ENCODE results near the gene CERS2.
"Not testable (repeated sequence)": the region's sequence is repeated elsewhere in the genome, so short reads cannot be mapped to it uniquely, and the experiment has no call there.

The CERS2 gene

DNA sequence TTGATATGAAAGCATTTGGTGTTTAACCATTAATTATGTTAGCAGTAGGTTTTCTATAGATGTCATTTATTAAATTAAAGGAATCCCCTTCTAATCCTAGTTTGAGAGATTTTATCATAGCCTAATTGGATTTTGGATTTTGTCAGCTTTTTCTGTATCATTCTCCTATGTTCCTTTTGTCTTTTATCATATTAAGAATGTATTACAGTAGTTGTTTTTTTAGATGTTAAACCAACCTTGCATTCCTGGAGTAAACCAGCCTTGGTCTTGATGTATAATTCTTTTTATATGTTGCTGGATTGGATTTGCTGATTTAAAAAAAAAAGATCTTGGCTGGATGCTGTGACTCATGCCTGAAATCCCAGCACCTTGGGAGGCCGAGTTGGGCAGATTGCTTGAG lies 42.9 kb downstream of the CERS2 start:
- ChIA-PET CTCF (interaction anchor here (1.0 kb wide), 1 partner anchor 9 kb away, joined by 4 read pairs; no protein-coding TSS in a partner anchor), POLR2A (interaction anchor here (0.9 kb wide), 1 partner anchor 34 kb away, joined by 7 read pairs; no protein-coding TSS in a partner anchor)
- no peak overlapping the region for H3K4me3 ChIP-seq (ENCODE audit: low read depth, low read length)
- TF ChIP-seq, protein P1, sequence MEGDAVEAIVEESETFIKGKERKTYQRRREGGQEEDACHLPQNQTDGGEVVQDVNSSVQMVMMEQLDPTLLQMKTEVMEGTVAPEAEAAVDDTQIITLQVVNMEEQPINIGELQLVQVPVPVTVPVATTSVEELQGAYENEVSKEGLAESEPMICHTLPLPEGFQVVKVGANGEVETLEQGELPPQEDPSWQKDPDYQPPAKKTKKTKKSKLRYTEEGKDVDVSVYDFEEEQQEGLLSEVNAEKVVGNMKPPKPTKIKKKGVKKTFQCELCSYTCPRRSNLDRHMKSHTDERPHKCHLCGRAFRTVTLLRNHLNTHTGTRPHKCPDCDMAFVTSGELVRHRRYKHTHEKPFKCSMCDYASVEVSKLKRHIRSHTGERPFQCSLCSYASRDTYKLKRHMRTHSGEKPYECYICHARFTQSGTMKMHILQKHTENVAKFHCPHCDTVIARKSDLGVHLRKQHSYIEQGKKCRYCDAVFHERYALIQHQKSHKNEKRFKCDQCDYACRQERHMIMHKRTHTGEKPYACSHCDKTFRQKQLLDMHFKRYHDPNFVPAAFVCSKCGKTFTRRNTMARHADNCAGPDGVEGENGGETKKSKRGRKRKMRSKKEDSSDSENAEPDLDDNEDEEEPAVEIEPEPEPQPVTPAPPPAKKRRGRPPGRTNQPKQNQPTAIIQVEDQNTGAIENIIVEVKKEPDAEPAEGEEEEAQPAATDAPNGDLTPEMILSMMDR (IDR thresholded peaks at IDR 0.05; ENCODE audit: insufficient read depth, low read length, missing control alignments) = no peak
- no peak for DNase-seq (ENCODE audit: low read depth, low spot score)

DNA sequence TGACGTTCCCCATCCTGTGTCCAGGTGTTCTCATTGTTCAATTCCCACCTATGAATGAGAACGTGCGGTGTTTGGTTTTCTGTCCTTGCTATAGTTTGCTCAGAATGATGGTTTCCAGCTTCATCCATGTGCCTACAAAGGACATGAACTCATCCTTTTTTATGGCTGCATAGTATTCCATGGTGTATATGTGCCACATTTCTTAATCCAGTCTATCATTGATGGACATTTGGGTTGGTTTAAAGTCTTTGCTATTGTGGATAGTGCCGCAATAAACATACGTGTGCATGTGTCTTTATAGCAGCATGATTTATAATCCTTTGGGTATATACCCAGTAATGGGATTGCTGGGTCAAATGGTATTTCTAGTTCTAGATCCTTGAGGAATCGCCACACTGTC lies 45.9 kb downstream of the CERS2 start:
- CTCF ChIA-PET; DNase-seq (ENCODE audit: low read depth, low spot score); H3K4me3 ChIP-seq (ENCODE audit: low read depth, low read length); POLR2A ChIA-PET: not testable (repeated sequence)

DNA sequence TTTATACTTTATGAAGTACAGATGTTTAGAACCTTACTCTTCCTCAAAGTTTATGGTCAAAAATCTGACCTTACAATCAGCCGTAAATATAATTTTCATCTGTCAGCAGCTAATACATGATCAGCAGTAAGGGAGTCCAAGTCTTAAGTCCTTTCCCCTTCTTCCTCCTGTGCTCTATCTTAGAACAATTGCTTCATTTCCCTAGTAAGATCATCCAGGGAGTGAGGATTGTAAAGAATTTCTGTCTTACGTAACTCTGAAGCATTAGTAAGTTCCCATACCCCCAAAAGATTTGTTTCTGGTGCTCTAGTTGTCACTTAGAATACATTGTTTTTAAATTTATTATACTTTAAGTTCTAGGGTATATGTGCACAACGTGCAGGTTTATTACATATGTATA lies 46.3 kb downstream of the CERS2 start:
- no peak for DNase-seq (ENCODE audit: low read depth, low spot score)
- CTCF ChIA-PET = no interaction called here
- POLR2A ChIA-PET = no interaction called here
- no peak overlapping the region for H3K4me3 ChIP-seq (ENCODE audit: low read depth, low read length)
- TF ChIP-seq, protein P1 (IDR thresholded peaks at IDR 0.05; ENCODE audit: insufficient read depth, low read length, missing control alignments) = no peak

- no peak for DNase-seq (ENCODE audit: low read depth, low spot score)
- no peak overlapping the region for H3K4me3 ChIP-seq (ENCODE audit: low read depth, low read length)
- TF ChIP-seq, protein P1 (IDR thresholded peaks at IDR 0.05; ENCODE audit: insufficient read depth, low read length, missing control alignments) = no peak
- CTCF ChIA-PET = no interaction called here
- POLR2A ChIA-PET = no interaction called here
These were observed 47.0 kb downstream of the CERS2 start for GRCh38 chr1:150927624-150928023.

- ChIA-PET POLR2A (no interaction called here), CTCF (interaction anchor here (0.5 to 2.0 kb wide), 6 partner anchors 14 to 101 kb away, joined by 3 to 6 read pairs (median 4); no protein-coding TSS in a partner anchor)
- H3K4me3 ChIP-seq (ENCODE audit: low read depth, low read length) = peak within 1 kb of the TSS; percentile 96
- TF ChIP-seq, protein P1 (IDR thresholded peaks at IDR 0.05; ENCODE audit: insufficient read depth, low read length, missing control alignments) = peak; percentile 24
- peak; percentile 61 for DNase-seq (ENCODE audit: low read depth, low spot score)
These were observed 48.4 kb downstream of the CERS2 start, which contains the start of gene SETDB1 for GRCh38 chr1:150926097-150926741. Gene SETDB1 (plus strand): TSS chr1:150926363. CDS start chr1:150927715, 1,352 bp downstream.

DNA sequence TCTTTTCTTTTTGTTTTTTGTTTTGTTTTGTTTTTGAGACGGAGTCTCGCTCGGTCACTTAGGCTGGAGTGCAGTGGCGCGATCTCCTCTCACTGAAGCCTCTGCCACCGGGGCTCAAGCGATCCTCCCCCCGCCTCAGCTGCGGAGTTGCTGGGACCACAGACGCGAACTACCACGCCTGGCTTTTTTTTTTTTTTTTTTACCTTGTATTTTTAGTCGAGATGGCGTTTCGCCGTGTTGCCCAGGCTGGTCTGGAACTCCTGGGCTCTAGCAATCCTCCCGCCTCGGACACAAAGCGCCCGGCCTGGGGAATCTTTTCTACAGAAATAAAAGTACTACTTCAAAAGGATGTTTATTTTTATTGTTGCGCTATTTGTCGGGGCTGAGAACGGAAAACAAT lies 49.6 kb downstream of the CERS2 start:
- CTCF ChIA-PET = interaction anchor here (1.3 to 1.4 kb wide), 2 partner anchors 24 to 100 kb away, joined by 3 to 4 read pairs; no protein-coding TSS in a partner anchor

More for the DNA sequence above, 49.6 kb downstream of the CERS2 start:
- DNase-seq (ENCODE audit: low read depth, low spot score) = no peak
- no peak overlapping the region for H3K4me3 ChIP-seq (ENCODE audit: low read depth, low read length)
- TF ChIP-seq, protein P1 (IDR thresholded peaks at IDR 0.05; ENCODE audit: insufficient read depth, low read length, missing control alignments) = no peak
- POLR2A ChIA-PET = interaction anchor here (0.6 kb wide), 1 partner anchor 103 kb away, joined by 3 read pairs; no protein-coding TSS in a partner anchor
